ENCODE results near the gene POLR3K. TPM values are rescaled to one million over a fixed set of nuclear protein-coding genes. Genes with fewer than 3 reads are reported as not detected.
"Not testable (repeated sequence)": the region's sequence is repeated elsewhere in the genome, so short reads cannot be mapped to it uniquely, and the experiment has no call there.

POLR3K gene
- total and polyA plus RNA-seq, 3 experiments from 2014 or later = 35.1 to 63.9 (median 63.6) TPM

GRCh38 chr16:50769-51591 lies 2.4 kb downstream of the POLR3K start:
- no peak overlapping the region for H3K4me3 ChIP-seq (ENCODE audit: low read length)
- ChIA-PET CTCF (no interaction called here), POLR2A (no interaction called here)

GRCh38 chr16:47234-47633 lies 6.2 kb downstream of the POLR3K start:
- Histone ChIP-seq H3K4me1 (ENCODE audit: insufficient read depth, low read length) (peaks cover 13% of the 10 kb centered on the region), H3K9me3 (ENCODE audit: low read length) (no peaks in the 10 kb centered on the region), H3K4me3 (ENCODE audit: low read length) (no peak overlapping the region), H3K36me3 (ENCODE audit: insufficient read depth, low read length) (peaks cover 22% of the 10 kb centered on the region), H3K27ac (ENCODE audit: low read depth, low read length) (no peak overlapping the region), H3K27me3 (ENCODE audit: insufficient read depth, low read length, poor library complexity, severe bottlenecking) (no peaks in the 10 kb centered on the region)
- Mint-ChIP-seq H3K27ac (peak overlapping the region in 1 of 8 donors; percentile 63), H3K4me1 (peaks cover 28 to 38% (median 35%) of the 10 kb centered on the region in 3 donors), H3K9me3 (no peaks in the 10 kb centered on the region), H3K4me3 (no peak overlapping the region), H3K36me3 (peaks cover 0 to 70% (median 20%) of the 10 kb centered on the region in 3 donors), H3K27me3 (no peaks in the 10 kb centered on the region)
- CTCF ChIA-PET = no interaction called here
- DNase-seq = no peak
- POLR2A ChIA-PET = no interaction called here

More at GRCh38 chr16:50769-51591, 2.4 kb downstream of the POLR3K start:
- H3K27me3 ChIP-seq (ENCODE audit: insufficient read depth, low read length, poor library complexity, severe bottlenecking) = no peaks in the 10 kb centered on the region
- H3K27ac ChIP-seq (ENCODE audit: low read depth, low read length) = no peak overlapping the region
- no peak for DNase-seq
- Mint-ChIP-seq H3K27me3 (no peaks in the 10 kb centered on the region), H3K4me3 (peak overlapping the region; percentile 43 to 98 (median 62)), H3K9me3 (no peaks in the 10 kb centered on the region), H3K27ac (peak overlapping the region in 3 of 8 donors; percentile 50 to 66 (median 51)), H3K36me3 (peaks cover 0 to 48% (median 8%) of the 10 kb centered on the region in 3 donors), H3K4me1 (peaks cover 33 to 45% (median 34%) of the 10 kb centered on the region in 3 donors)
- H3K9me3 ChIP-seq (ENCODE audit: low read length) = no peaks in the 10 kb centered on the region
- peaks cover 15% of the 10 kb centered on the region for H3K4me1 ChIP-seq (ENCODE audit: insufficient read depth, low read length)
- H3K36me3 ChIP-seq (ENCODE audit: insufficient read depth, low read length) = peaks cover 10% of the 10 kb centered on the region

GRCh38 chr16:46510-46909 lies 6.9 kb downstream of the POLR3K start:
- Mint-ChIP-seq H3K4me1 (peaks cover 32 to 38% (median 36%) of the 10 kb centered on the region in 3 donors), H3K36me3 (peaks cover 0 to 75% (median 20%) of the 10 kb centered on the region in 3 donors)
- H3K4me3 ChIP-seq (ENCODE audit: low read length); H3K4me3 Mint-ChIP-seq; H3K27ac ChIP-seq (ENCODE audit: low read depth, low read length); H3K9me3 Mint-ChIP-seq; H3K27me3 ChIP-seq (ENCODE audit: insufficient read depth, low read length, poor library complexity, severe bottlenecking); POLR2A ChIA-PET; H3K4me1 ChIP-seq (ENCODE audit: insufficient read depth, low read length); DNase-seq; H3K27ac Mint-ChIP-seq; H3K9me3 ChIP-seq (ENCODE audit: low read length); H3K27me3 Mint-ChIP-seq: not testable (repeated sequence)
- peaks cover 22% of the 10 kb centered on the region for H3K36me3 ChIP-seq (ENCODE audit: insufficient read depth, low read length)
- CTCF ChIA-PET = interaction anchor here (1.1 kb wide), 1 partner anchor 19 kb away, joined by 4 read pairs; no protein-coding TSS in a partner anchor

- H3K9me3 Mint-ChIP-seq = no peaks in the 10 kb centered on the region
- Histone ChIP-seq H3K9me3 (ENCODE audit: low read length) (no peaks in the 10 kb centered on the region), H3K36me3 (ENCODE audit: insufficient read depth, low read length) (peaks cover 22% of the 10 kb centered on the region), H3K4me3 (ENCODE audit: low read length) (no peak overlapping the region), H3K4me1 (ENCODE audit: insufficient read depth, low read length) (no peaks in the 10 kb centered on the region), H3K27me3 (ENCODE audit: insufficient read depth, low read length, poor library complexity, severe bottlenecking) (no peaks in the 10 kb centered on the region), H3K27ac (ENCODE audit: low read depth, low read length) (no peak overlapping the region)
- H3K27ac Mint-ChIP-seq = no peak overlapping the region
- ChIA-PET POLR2A (no interaction called here), CTCF (interaction anchor here (1.1 kb wide), 1 partner anchor 52 kb away, joined by 3 read pairs; no protein-coding TSS in a partner anchor)
- peaks cover 0 to 67% (median 20%) of the 10 kb centered on the region in 3 donors for H3K36me3 Mint-ChIP-seq
- H3K27me3 Mint-ChIP-seq = no peaks in the 10 kb centered on the region
- DNase-seq = no peak
- H3K4me3 Mint-ChIP-seq = peak overlapping the region in 1 of 7 donors; percentile 40
- peaks cover 27 to 28% (median 28%) of the 10 kb centered on the region in 3 donors for H3K4me1 Mint-ChIP-seq
Observed at GRCh38 chr16:45454-45853, 8.0 kb downstream of the POLR3K start.

GRCh38 chr16:44655-45054 lies 8.8 kb downstream of the POLR3K start:
- peaks cover 22% of the 10 kb centered on the region for H3K36me3 ChIP-seq (ENCODE audit: insufficient read depth, low read length)
- no peaks in the 10 kb centered on the region for H3K9me3 Mint-ChIP-seq
- no peak overlapping the region for H3K4me3 ChIP-seq (ENCODE audit: low read length)
- no peaks in the 10 kb centered on the region for H3K27me3 Mint-ChIP-seq
- POLR2A ChIA-PET = interaction anchor here (0.6 kb wide), 1 partner anchor 9 kb away, joined by 3 read pairs; the partner anchor contains the start of genes POLR3K and SNRNP25
- H3K9me3 ChIP-seq (ENCODE audit: low read length) = no peaks in the 10 kb centered on the region
- CTCF ChIA-PET = interaction anchor here (0.7 to 1.1 kb wide), 2 partner anchors 52 to 962 kb away, joined by 3 to 4 read pairs; no protein-coding TSS in a partner anchor
- H3K4me1 ChIP-seq (ENCODE audit: insufficient read depth, low read length) = no peaks in the 10 kb centered on the region
- H3K4me3 Mint-ChIP-seq = no peak overlapping the region
- peaks cover 25 to 33% (median 29%) of the 10 kb centered on the region in 3 donors for H3K4me1 Mint-ChIP-seq
- peak overlapping the region in 1 of 8 donors; percentile 11 for H3K27ac Mint-ChIP-seq
- DNase-seq = no peak
- no peaks in the 10 kb centered on the region for H3K27me3 ChIP-seq (ENCODE audit: insufficient read depth, low read length, poor library complexity, severe bottlenecking)
- H3K27ac ChIP-seq (ENCODE audit: low read depth, low read length) = no peak overlapping the region
- peaks cover 0 to 63% (median 17%) of the 10 kb centered on the region in 3 donors for H3K36me3 Mint-ChIP-seq

GRCh38 chr16:43294-43693 lies 10.1 kb downstream of the POLR3K start:
- ChIA-PET POLR2A (no interaction called here), CTCF (interaction anchor here (1.0 kb wide), 1 partner anchor 53 kb away, joined by 3 read pairs; no protein-coding TSS in a partner anchor)
- peaks cover 37 to 47% (median 42%) of the 10 kb centered on the region in 3 donors for H3K4me1 Mint-ChIP-seq
- H3K4me1 ChIP-seq (ENCODE audit: insufficient read depth, low read length) = peaks cover 12% of the 10 kb centered on the region
- H3K27me3 Mint-ChIP-seq = no peaks in the 10 kb centered on the region
- no peaks in the 10 kb centered on the region for H3K9me3 ChIP-seq (ENCODE audit: low read length)
- H3K4me3 Mint-ChIP-seq = no peak overlapping the region
- peaks cover 0 to 61% (median 17%) of the 10 kb centered on the region in 3 donors for H3K36me3 Mint-ChIP-seq
- H3K36me3 ChIP-seq (ENCODE audit: insufficient read depth, low read length) = peaks cover 22% of the 10 kb centered on the region
- no peaks in the 10 kb centered on the region for H3K27me3 ChIP-seq (ENCODE audit: insufficient read depth, low read length, poor library complexity, severe bottlenecking)
- no peak overlapping the region for H3K4me3 ChIP-seq (ENCODE audit: low read length)
- no peaks in the 10 kb centered on the region for H3K9me3 Mint-ChIP-seq
- no peak overlapping the region for H3K27ac ChIP-seq (ENCODE audit: low read depth, low read length)
- DNase-seq = no peak
- H3K27ac Mint-ChIP-seq = peak overlapping the region in 1 of 8 donors; percentile 31

GRCh38 chr16:42691-43090 lies 10.7 kb downstream of the POLR3K start:
- no peak overlapping the region for H3K27ac ChIP-seq (ENCODE audit: low read depth, low read length)
- H3K27ac Mint-ChIP-seq = peak overlapping the region in 5 of 8 donors; percentile 23 to 88 (median 47)
- H3K27me3 Mint-ChIP-seq = no peaks in the 10 kb centered on the region
- peaks cover 0 to 58% (median 17%) of the 10 kb centered on the region in 3 donors for H3K36me3 Mint-ChIP-seq
- H3K4me3 ChIP-seq (ENCODE audit: low read length) = no peak overlapping the region
- H3K27me3 ChIP-seq (ENCODE audit: insufficient read depth, low read length, poor library complexity, severe bottlenecking) = no peaks in the 10 kb centered on the region
- peaks cover 12% of the 10 kb centered on the region for H3K4me1 ChIP-seq (ENCODE audit: insufficient read depth, low read length)
- CTCF ChIA-PET = no interaction called here
- H3K36me3 ChIP-seq (ENCODE audit: insufficient read depth, low read length) = peaks cover 22% of the 10 kb centered on the region
- H3K9me3 ChIP-seq (ENCODE audit: low read length) = no peaks in the 10 kb centered on the region
- no peak for DNase-seq
- peaks cover 35 to 51% (median 45%) of the 10 kb centered on the region in 3 donors for H3K4me1 Mint-ChIP-seq
- no peaks in the 10 kb centered on the region for H3K9me3 Mint-ChIP-seq
- H3K4me3 Mint-ChIP-seq = no peak overlapping the region
- POLR2A ChIA-PET = no interaction called here

GRCh38 chr16:42069-42457 lies 11.3 kb downstream of the POLR3K start:
- Histone ChIP-seq H3K9me3 (ENCODE audit: low read length) (no peaks in the 10 kb centered on the region), H3K4me1 (ENCODE audit: insufficient read depth, low read length) (peaks cover 12% of the 10 kb centered on the region), H3K4me3 (ENCODE audit: low read length) (no peak overlapping the region), H3K36me3 (ENCODE audit: insufficient read depth, low read length) (peaks cover 18% of the 10 kb centered on the region), H3K27me3 (ENCODE audit: insufficient read depth, low read length, poor library complexity, severe bottlenecking) (no peaks in the 10 kb centered on the region), H3K27ac (ENCODE audit: low read depth, low read length) (no peak overlapping the region)
- no peak for DNase-seq
- peaks cover 0 to 53% (median 14%) of the 10 kb centered on the region in 3 donors for H3K36me3 Mint-ChIP-seq
- peak overlapping the region in 5 of 8 donors; percentile 1 to 80 (median 69) for H3K27ac Mint-ChIP-seq
- ChIA-PET CTCF (interaction anchor here (0.8 kb wide), 1 partner anchor 24 kb away, joined by 3 read pairs; no protein-coding TSS in a partner anchor), POLR2A (no interaction called here)
- no peaks in the 10 kb centered on the region for H3K27me3 Mint-ChIP-seq
- no peaks in the 10 kb centered on the region for H3K9me3 Mint-ChIP-seq
- H3K4me1 Mint-ChIP-seq = peaks cover 33 to 51% (median 42%) of the 10 kb centered on the region in 3 donors
- H3K4me3 Mint-ChIP-seq = no peak overlapping the region

Data from CD8-positive, alpha-beta memory T cell (primary cell).